K562 (cell line): ENCODE data around the gene FAM120AOS. TPM values are rescaled to one million over a fixed set of nuclear protein-coding genes. Genes with fewer than 3 reads are reported as not detected.

Source experiments
- ATAC-seq: fragments of 200-7000 bp; cut with Tn5 transposase; 3 replicates; pipeline ENCODE4 v1.9.1; 2020; ENCODE audit warnings: moderate library complexity
- BruUV-seq: library from RNA; stranded (reverse); fragments of 400-500 nt; replicated peaks from 2 replicates; lab custom pipeline; 2021; lab: Mats Ljungman, UMichigan
- CTCF ChIA-PET: fragments of 300-600 bp; formaldehyde crosslinking; extraction: SDS; loops from one replicate; lab custom pipeline; 2021; ENCODE audit warnings: low intra/inter-chr PET ratio; lab: Yijun Ruan, JAX
- POLR2A ChIA-PET: fragments of 300-600, 350-650 bp; sonication (Branson Sonifier 250); formaldehyde crosslinking; extraction: SDS; loops from one replicate; lab custom pipeline; 2021; ENCODE audit warnings: antibody characterized with exemption, inconsistent platforms; lab: Yijun Ruan, JAX
- DNase-seq, 4 experiments: peaks; one replicate each; pipeline versions ENCODE4 v3.0.0 to v3.0.0-alpha.2; 2011 to 2018; ENCODE audit warnings: low spot score in 3 of 4, mixed read lengths in 3 of 4; ENCODE audit errors: extremely low read depth in 1 of 4
- FAIRE-seq: peaks from 2 replicates; lab custom pipeline; 2011; peaks lifted over from hg19 to GRCh38; lab: Jason Lieb, UNC
- H2AFZ ChIP-seq: 2 replicates; pipeline ENCODE4 v1.6.0; 2011; ENCODE audit warnings: low read depth, low read length, control low read depth, inconsistent platforms
- H3K27ac ChIP-seq: fragments of 200-600 bp; 3 replicates; pipeline ENCODE4 v1.8.0; 2011; ENCODE audit warnings: low read depth, mild to moderate bottlenecking, control low read depth, inconsistent platforms, low read length, moderate library complexity, mixed read lengths; ENCODE audit errors: extremely low read depth
- H3K27me3 ChIP-seq, 2 experiments: fragments of 300-600 bp in 1 of 2; 2 replicates in 1 of 2; 3 replicates in 1 of 2; pipeline versions ENCODE4 v1.6.0 to v1.8.0; 2011; ENCODE audit warnings: inconsistent platforms in 2 of 2, low read length in 2 of 2, mild to moderate bottlenecking in 1 of 2, mixed read lengths in 1 of 2, moderate library complexity in 1 of 2; ENCODE audit not compliant: control insufficient read depth in 2 of 2, insufficient read depth in 2 of 2
- H3K36me3 ChIP-seq: fragments of 300-600 bp; 3 replicates; pipeline ENCODE4 v1.8.0; 2011; ENCODE audit warnings: mild to moderate bottlenecking, low read length, inconsistent platforms; ENCODE audit not compliant: control insufficient read depth, insufficient read depth
- H3K4me1 ChIP-seq, 2 experiments: fragments of 200-600 bp in 1 of 2; replicated peaks in 1 of 2; 2 replicates in 1 of 2; 3 replicates in 1 of 2; pipeline versions ENCODE4 v1.5.1 to v1.8.0; 2011; ENCODE audit warnings: inconsistent platforms in 2 of 2, low read length in 2 of 2, mild to moderate bottlenecking in 1 of 2, mixed read lengths in 1 of 2, moderate library complexity in 1 of 2; ENCODE audit not compliant: control insufficient read depth in 2 of 2, insufficient read depth in 2 of 2
- H3K4me2 ChIP-seq: 2 replicates; pipeline ENCODE4 v1.6.1; 2011; ENCODE audit warnings: low read length, control low read depth, inconsistent platforms, mixed read lengths; ENCODE audit not compliant: insufficient read depth
- H3K4me3 ChIP-seq: fragments of 200-600 bp; sonication (generic), shearing (Covaris generic); 2 replicates; pipeline ENCODE4 v1.5.1; 2016; ENCODE audit warnings: control low read depth, inconsistent platforms
- H3K79me2 ChIP-seq: fragments of 200-600 bp; 3 replicates; pipeline ENCODE4 v1.8.0; 2011; ENCODE audit warnings: low read length, inconsistent platforms; ENCODE audit not compliant: control insufficient read depth, insufficient read depth
- H3K9ac ChIP-seq, 2 experiments: 2 replicates each; pipeline versions ENCODE4 v1.6.0 to v1.6.1; 2011; ENCODE audit warnings: low read depth in 2 of 2, low read length in 2 of 2, control low read depth in 1 of 2, inconsistent platforms in 1 of 2, mild to moderate bottlenecking in 1 of 2, mixed read lengths in 1 of 2; ENCODE audit not compliant: insufficient read depth in 1 of 2
- H3K9me1 ChIP-seq: one replicate; pipeline ENCODE4 v1.6.0; 2011; ENCODE audit warnings: inconsistent platforms, mild to moderate bottlenecking, low read length, moderate library complexity; ENCODE audit not compliant: control insufficient read depth, insufficient read depth
- H3K9me3 ChIP-seq: replicated peaks from 2 replicates; pipeline ENCODE4 v1.5.1; 2011; ENCODE audit warnings: low read depth, low read length, inconsistent platforms; ENCODE audit not compliant: control insufficient read depth, insufficient read depth
- H4K20me1 ChIP-seq: replicated peaks from 2 replicates; pipeline ENCODE4 v1.6.1; 2011; ENCODE audit warnings: low read length, inconsistent platforms, mixed read lengths; ENCODE audit not compliant: control insufficient read depth, insufficient read depth
- CHD4 ChIP-seq: fragments of 200-600 bp; sonication (generic); IDR thresholded peaks from 3 replicates; pipeline ENCODE4 v1.6.1; 2012; ENCODE audit warnings: low read depth, mild to moderate bottlenecking, mixed read lengths, low read length, inconsistent platforms; ENCODE audit not compliant: insufficient read depth, insufficient replicate concordance, poor library complexity, severe bottlenecking
- CTCFL ChIP-seq: IDR thresholded peaks from 2 replicates; pipeline ENCODE4 v1.6.1; 2011; ENCODE audit warnings: borderline replicate concordance, low read depth, mild to moderate bottlenecking, moderate library complexity, low read length; ENCODE audit not compliant: insufficient read depth, poor library complexity, severe bottlenecking
- MLLT1 ChIP-seq, 2 experiments: fragments of 450-650 bp; IDR thresholded peaks; 2 replicates each; pipeline ENCODE4 v1.6.1; 2016
- NRF1 ChIP-seq, 2 experiments: fragments of 450-650 bp; IDR thresholded peaks in 1 of 2; conservative IDR thresholded peaks in 1 of 2; 2 replicates each; pipeline ENCODE4 v1.6.1; 2014; ENCODE audit warnings: mild to moderate bottlenecking in 2 of 2
- SIN3B ChIP-seq: fragments of 450-650 bp; IDR thresholded peaks from 2 replicates; pipeline ENCODE4 v1.6.1; 2017; ENCODE audit warnings: low read depth, mild to moderate bottlenecking, moderate library complexity
- SNRNP70 ChIP-seq: fragments of 200-400 bp; formaldehyde crosslinking; optimal IDR thresholded peaks from 2 replicates; pipeline ENCODE3; 2017; ENCODE audit warnings: low read depth, low read length
- TAF7 ChIP-seq: fragments of 450-650 bp; IDR thresholded peaks from 2 replicates; pipeline ENCODE4 v1.6.1; 2016; ENCODE audit warnings: missing genetic modification characterization, missing compliant biosample characterization
- TCF3 ChIP-seq: sonication (generic); formaldehyde crosslinking; IDR thresholded peaks from 2 replicates; pipeline ENCODE4 v1.4.0; 2020; ENCODE audit warnings: mild to moderate bottlenecking, missing genetic modification reagents
- YBX1 ChIP-seq: fragments of 450-650 bp; IDR thresholded peaks from 2 replicates; pipeline ENCODE4 v1.7.1; 2016; ENCODE audit warnings: mild to moderate bottlenecking
- ZNF586 ChIP-seq: fragments of 450-650 bp; formaldehyde crosslinking; conservative IDR thresholded peaks from 2 replicates; pipeline ENCODE4 v1.4.0; 2020; ENCODE audit warnings: mild to moderate bottlenecking, moderate library complexity
- ZNF609 ChIP-seq: sonication (generic); formaldehyde crosslinking; IDR thresholded peaks from 2 replicates; pipeline ENCODE4 v1.8.1; 2023; ENCODE audit warnings: missing genetic modification reagents, mild to moderate bottlenecking, borderline replicate concordance
- ZNF644 ChIP-seq: fragments of 200-800 bp; sonication (Bioruptor generic); IDR thresholded peaks from 2 replicates; pipeline ENCODE4 v1.6.1; 2016; ENCODE audit warnings: low read depth, missing genetic modification characterization, missing compliant biosample characterization
- WGBS: fragments of 100-300 bp; shearing (Covaris generic); methylation state at CpG from one replicate; pipeline ENCODE4 v1.1.6; 2016; ENCODE audit warnings: low coverage, mixed read lengths; ENCODE audit not compliant: insufficient coverage; ENCODE audit errors: missing lambda C conversion rate; 5-methylcytosine and 5-hydroxymethylcytosine counted together
- in situ Hi-C: fragments of 300-500 bp; cut with MboI; formaldehyde crosslinking; loops from 4 replicates; pipeline ENCODE4 v1.15.0; 2018; ENCODE audit warnings: inconsistent platforms, mixed read lengths
- intact Hi-C: fragments of 100-400 bp; cut with micrococcal nuclease; formaldehyde crosslinking; loops from 2 replicates; pipeline ENCODE4 v1.14.2; 2022
- polyA plus RNA-seq, 8 experiments: library from polyadenylated mRNA; depleted of rRNA in 4 of 8; stranded (reverse) in 5 of 8; unstranded in 3 of 8; fragments of >200 nt; fragmentation: Nextera tagmentation in 2 of 8; fragmentation: Illumina TruSeq in 1 of 8; extraction: Ambion mirVana in 2 of 8; extraction: Trizol in 1 of 8; gene quantifications; 2 replicates each; pipeline versions ENCODE4 v1.2.1 to v1.2.3, GENCODE V29; 2011 to 2014; ENCODE audit warnings: inconsistent platforms in 1 of 8, missing spikeins in 1 of 8
- total RNA-seq, 7 experiments: library from RNA; depleted of rRNA in 6 of 7; stranded (reverse); fragments of >200 nt in 6 of 7; fragmentation: Illumina TruSeq in 2 of 7; extraction: Trizol in 2 of 7; gene quantifications; 2 replicates each; pipeline versions ENCODE4 v1.2.1 to v1.2.3, GENCODE V29; 2011 to 2021; ENCODE audit warnings: low replicate concordance in 1 of 7
- TF ChIP-seq, protein P1 (sequence below): sonication (generic); formaldehyde crosslinking; IDR thresholded peaks from 2 replicates; pipeline ENCODE4 v1.8.0; 2022; ENCODE audit warnings: missing genetic modification reagents, mild to moderate bottlenecking, borderline replicate concordance

Gene FAM120AOS
- total and polyA plus RNA-seq, 9 of the 15 experiments (the other 6 are each of a cell fraction or from before 2014, with no cell fraction given): 18.8 to 53.4 (median 41.4) TPM

DNA sequence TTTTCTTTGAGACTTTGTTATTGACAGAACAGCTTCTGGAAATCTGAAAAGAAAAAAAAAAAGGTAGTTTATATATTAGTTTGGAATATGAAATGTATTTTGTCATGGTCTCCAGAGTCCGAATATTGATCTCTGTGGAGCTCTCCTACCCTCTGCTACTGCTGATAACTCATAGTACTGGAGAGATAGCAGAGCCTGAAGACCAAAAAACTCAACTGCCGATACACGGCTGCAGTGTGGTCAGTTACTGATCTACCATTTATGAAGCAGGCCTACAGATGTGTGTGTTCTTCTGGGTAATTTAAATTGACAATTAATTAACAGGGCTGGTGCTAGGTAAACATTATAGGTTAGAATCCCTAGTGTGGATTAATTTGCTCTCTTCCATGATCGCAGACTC lies 5.7 kb downstream of the FAM120AOS start:
- in situ Hi-C loops: no loop called here
- Histone ChIP-seq H3K4me2 (no peak overlapping the region; the same call in 1 of the 2 replicates), H3K9me1 (no peaks in the 10 kb centered on the region), H2AFZ (no peak overlapping the region), H3K27me3 (no peaks in the 10 kb centered on the region), H3K9ac (no peak overlapping the region), H3K4me1 (peaks cover 6 to 12% of the 10 kb centered on the region in 2 experiments; a peak in 4 of 5 replicates), H3K36me3 (peaks cover 41% of the 10 kb centered on the region), H3K27ac (no peak overlapping the region; the same call in 2 of the 3 replicates), H4K20me1 (0 out of 2 replicates have a peak, but pooled peaks cover 3% of the 10 kb centered on the region), H3K9me3 (no peaks in the 10 kb centered on the region), H3K4me3 (no peak overlapping the region), H3K79me2 (peaks cover 34% of the 10 kb centered on the region)
- FAIRE-seq (no peak), DNase-seq (no peak), ATAC-seq (no peak)
- WGBS: 83% methylated on average over 4 of the region's 4 CpGs
- intact Hi-C loops: no loop called here
- BruUV-seq: no TSS peak
- ChIA-PET CTCF (no interaction called here), POLR2A (interaction anchor here (1.4 kb wide), 1 partner anchor 9 kb away, joined by 4 read pairs; no protein-coding TSS in a partner anchor)
- TF ChIP-seq ZNF586 (CRISPR knock-in tag) (no peak), ZNF609 (CRISPR knock-in tag) (no peak), CTCFL (no peak), NRF1 (conservative IDR thresholded peaks at IDR 0.05 in 1 of 2, IDR thresholded peaks at IDR 0.05 in 1 of 2) (no peak), TAF7 (tag) (no peak), YBX1 (no peak), SIN3B (no peak), ZNF644 (no peak), MLLT1 (IDR thresholded peaks at IDR 0.05) (0 out of 4 replicates have a peak, but pooled peaks of 1 of the 2 experiments have one; percentile 39), SNRNP70 (no peak), TCF3 (CRISPR knock-in tag) (peak; percentile 53), CHD4 (no peak)
- TF ChIP-seq, protein P1, sequence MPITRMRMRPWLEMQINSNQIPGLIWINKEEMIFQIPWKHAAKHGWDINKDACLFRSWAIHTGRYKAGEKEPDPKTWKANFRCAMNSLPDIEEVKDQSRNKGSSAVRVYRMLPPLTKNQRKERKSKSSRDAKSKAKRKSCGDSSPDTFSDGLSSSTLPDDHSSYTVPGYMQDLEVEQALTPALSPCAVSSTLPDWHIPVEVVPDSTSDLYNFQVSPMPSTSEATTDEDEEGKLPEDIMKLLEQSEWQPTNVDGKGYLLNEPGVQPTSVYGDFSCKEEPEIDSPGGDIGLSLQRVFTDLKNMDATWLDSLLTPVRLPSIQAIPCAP (CRISPR knock-in tag): no peak
